HG03135 (cell line): ENCODE data around the gene ARAP1.

Experiments used
- ATAC-seq: cut with Tn5 transposase; IDR thresholded peaks from one replicate; pipeline ENCODE4 v1.9.1; 2021; ENCODE audit warnings: mild to moderate bottlenecking, moderate library complexity; ENCODE audit not compliant: unreplicated experiment

The ARAP1 gene

GRCh38 chr11:72780296-72781062 lies 28.3 kb upstream of the ARAP1 start:
- ATAC-seq, result no peak

- ATAC-seq, result no peak
These were observed 27.4 kb upstream of the ARAP1 start for GRCh38 chr11:72779495-72780128.

- no peak for ATAC-seq
These were observed 26.6 kb upstream of the ARAP1 start for GRCh38 chr11:72778535-72779494.

DNA sequence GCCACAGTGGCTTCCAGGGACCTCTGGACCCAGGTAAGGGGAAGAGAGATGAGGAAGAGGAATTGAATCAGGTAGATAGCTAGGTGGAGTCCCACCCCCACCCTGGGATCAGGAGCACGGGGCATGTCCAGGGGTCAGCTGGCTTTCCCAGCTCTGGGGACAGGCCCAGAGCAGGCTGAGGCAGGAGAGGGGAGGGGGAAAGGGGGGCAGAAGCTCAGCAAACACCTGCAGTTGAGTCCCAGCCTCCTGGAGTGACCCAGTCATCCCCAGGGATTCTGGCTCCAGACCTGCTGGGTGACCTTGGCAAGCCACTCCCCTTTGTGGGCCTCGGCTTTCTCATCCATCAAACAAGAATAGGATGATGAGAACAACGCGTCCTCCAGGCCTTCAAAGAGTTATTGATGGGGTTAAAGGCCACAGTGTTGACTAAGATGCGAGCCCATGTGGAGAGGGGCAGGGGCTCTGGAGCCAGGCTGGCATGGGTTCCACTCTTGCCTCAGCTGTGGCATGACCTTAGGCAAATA lies 25.6 kb upstream of the ARAP1 start:
- no peak for ATAC-seq

GRCh38 chr11:72776844-72777754 lies 24.9 kb upstream of the ARAP1 start:
- no peak for ATAC-seq

GRCh38 chr11:72776117-72776843 lies 24.1 kb upstream of the ARAP1 start:
- ATAC-seq, result no peak

DNA sequence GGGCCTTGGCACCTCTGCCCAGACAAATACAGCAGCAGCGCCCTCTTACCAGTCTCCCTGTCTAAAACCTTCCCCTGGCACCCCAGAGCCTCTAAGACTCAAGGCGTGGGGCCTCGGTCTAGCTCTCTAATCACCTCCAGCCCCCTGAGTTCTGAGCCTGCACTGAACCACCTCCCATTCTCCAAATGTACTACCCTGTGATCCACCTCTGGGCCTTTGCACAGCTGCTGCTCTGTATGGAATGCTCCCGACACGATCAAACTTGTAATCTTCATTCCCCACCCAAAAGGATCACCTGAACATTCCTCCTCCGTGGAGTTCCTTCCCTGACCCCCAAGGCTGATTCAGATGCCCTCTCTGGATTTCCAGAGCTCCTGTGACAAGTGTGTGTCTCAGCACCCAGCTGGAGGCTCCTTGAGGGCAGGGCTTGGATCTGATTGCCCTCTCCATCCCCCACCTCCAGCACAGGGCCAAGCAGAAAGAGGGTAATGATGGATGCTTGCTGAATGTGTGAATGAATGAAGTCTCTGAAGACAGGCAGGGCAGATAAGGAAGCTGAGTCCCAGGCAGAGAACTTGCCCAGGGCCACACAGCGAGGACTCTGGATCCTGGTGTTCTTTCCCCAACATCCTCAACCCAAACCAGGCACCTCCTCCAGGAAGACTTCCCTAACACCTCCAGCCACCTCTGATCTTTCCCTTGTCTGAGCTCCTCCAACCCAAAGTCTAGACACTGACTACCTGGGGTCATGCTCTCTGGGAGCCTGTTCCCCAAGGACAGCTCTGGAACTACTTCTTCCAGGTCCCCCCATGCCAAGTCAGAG lies 23.3 kb upstream of the ARAP1 start:
- no peak for ATAC-seq

DNA sequence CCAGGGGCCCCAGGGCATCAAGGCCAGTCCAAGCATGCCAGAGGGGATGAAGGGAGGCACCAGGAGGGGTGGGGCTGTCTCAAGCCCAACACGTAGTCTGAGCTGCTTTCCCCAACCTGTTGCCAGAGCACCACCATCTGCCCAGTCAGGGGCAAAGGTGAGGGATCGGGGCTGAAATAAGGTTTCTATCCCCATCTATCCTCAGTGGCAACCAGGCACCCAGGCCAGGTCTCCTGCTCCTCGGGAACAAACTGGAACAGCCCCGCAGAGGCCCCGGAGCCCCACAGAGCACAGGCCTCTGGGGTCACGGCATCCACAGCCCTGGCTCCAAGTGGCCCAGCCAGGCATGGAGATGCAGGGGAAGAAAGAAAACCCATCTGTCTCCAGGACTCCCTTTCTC lies 22.3 kb upstream of the ARAP1 start:
- ATAC-seq, result no peak

- no peak for ATAC-seq
These were observed 21.5 kb upstream of the ARAP1 start for GRCh38 chr11:72773696-72774095.

DNA sequence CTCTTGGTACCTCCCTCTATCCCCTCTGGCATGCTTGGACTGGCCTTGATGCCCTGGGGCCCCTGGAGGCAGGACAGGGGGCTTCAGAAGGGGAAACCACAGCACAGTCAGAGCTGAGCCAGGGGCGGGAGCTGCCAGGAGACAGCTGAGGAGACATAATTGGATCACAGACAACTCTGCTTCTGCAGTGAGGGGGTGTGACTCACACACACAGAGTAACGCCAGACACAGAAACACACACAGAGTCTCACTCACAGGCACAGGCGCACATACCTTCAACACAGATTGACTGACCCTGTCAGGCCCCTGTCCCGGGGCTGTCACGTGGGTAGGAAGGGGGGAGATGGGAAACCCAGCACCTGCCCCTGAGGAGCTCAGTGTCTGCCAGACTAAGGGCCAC lies 21.1 kb upstream of the ARAP1 start:
- no peak for ATAC-seq

- ATAC-seq, result no peak
These were observed 19.9 kb upstream of the ARAP1 start for GRCh38 chr11:72772059-72772458.

GRCh38 chr11:72771507-72771906 lies 19.3 kb upstream of the ARAP1 start:
- no peak for ATAC-seq

- no peak for ATAC-seq
These were observed 18.6 kb upstream of the ARAP1 start for GRCh38 chr11:72770799-72771198.

GRCh38 chr11:72769680-72770079 lies 17.5 kb upstream of the ARAP1 start:
- ATAC-seq, result no peak

DNA sequence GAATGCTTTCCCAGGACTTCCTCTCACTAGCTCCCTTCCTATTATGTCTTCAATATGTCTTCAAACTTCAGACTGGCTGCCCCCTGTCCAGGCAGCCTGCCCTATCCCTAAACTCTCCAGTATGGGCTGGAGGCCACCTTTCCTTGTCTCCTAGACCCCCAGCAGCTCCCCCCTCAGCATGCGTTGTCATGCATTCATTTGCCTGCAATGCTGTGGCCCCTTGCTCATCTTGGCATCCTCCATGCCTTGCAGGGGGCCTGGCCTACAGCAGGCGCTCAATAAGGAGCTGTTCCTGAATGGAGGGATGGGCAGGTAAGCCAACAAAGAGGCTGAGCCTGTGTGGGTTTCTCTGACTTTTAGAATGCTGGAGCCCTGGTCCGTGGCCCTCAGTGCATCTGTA lies 16.4 kb upstream of the ARAP1 start:
- ATAC-seq, result no peak

DNA sequence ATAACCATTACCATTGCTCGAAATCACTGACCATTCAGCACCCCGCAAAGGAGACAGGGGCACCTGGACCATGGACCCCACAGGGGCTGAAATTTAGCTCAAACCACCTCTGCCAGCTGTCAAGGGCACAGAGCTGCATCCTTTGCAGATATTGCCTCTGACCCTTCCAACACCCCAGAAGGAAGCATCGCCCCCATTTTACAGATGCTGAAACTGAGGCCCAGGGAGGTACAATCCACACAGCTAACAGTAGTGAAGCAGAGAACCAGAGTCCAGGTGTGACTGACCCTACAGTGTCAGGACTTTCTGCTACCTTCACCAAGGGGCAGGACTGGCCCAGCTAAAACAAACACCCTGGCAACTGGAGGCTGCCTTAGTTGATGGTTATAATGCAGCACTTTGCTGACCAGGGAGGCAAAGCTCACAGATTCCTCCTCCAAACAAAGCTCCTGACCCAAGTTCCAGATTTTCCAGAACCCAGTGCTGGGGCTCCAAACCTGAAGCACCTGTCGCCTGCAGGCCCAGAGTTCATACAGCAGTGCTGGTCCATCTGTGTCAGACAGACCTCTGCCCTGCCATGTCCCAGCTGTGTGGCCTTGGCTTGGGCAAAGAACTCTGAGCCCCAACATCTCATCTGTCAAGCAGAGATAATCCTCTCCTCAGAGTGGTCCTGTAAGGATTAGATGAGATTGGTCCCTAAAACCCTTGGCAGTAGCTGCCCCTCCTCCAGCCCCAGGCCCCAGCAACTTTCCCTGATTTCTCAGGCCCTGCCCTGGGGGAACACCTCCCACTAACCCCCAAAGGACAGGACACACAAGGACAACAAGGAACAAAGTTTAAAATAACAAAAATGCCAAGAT lies 15.2 kb upstream of the ARAP1 start:
- ATAC-seq, result no peak

DNA sequence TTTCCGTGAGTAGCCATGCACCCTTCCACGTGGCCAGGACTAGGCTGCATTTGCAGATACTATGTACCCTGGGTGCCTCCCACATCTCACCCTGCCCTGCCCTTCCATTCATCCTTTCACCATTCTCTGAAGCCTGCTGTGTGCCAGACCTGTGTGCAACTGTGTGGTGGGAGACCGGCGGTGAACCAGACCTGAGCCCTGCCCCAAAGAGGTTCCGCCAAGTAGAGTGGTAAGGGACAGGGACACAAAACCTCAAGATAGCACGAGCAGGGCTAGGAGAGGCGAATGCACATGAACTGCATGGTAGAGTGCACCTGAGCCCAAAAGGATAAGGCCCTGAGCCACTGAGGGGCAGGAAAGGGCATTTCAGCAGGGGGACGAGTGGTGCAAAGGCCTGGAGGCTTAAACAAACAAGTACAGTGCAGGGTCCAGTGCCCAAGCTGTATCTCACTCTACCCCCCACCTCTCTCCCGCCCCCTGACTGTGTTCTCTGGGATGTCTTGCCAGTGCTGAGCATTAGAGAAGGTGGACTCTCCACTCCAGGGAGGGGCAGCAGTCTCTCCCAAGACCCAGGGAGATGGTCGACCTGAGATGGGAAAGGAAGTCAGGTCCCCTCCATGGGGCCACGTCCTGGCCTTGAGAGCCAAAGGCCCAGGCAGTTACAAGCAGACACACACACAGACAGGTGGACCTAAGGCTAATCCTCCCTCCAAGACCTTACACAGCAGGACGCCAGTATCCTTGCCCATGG lies 14.1 kb upstream of the ARAP1 start:
- ATAC-seq, result no peak
